OCI-M2 (cell line): Measurements from ENCODE around the gene KLK12.

ENCODE experiments used
- DNase-seq: peaks from one replicate; lab custom pipeline; 2025; ENCODE audit not compliant: unreplicated experiment; lab: John Stamatoyannopoulos, UW

KLK12 gene

GRCh38 chr19:51055866-51056265 is 21.1 kb upstream of the KLK12 start:
- DNase-seq: no peak

GRCh38 chr19:51047031-51047335 is 12.2 kb upstream of the KLK12 start:
- no peak for DNase-seq

- no peak for DNase-seq
These were observed 9.5 kb upstream of the KLK12 start for GRCh38 chr19:51044327-51044726.

- no peak for DNase-seq
These were observed 8.7 kb upstream of the KLK12 start for GRCh38 chr19:51043497-51043896.

- DNase-seq: no peak
These were observed 5.3 kb upstream of the KLK12 start for GRCh38 chr19:51040151-51040550.

GRCh38 chr19:51036519-51036918 is 1.7 kb upstream of the KLK12 start:
- no peak for DNase-seq

- DNase-seq: no peak
These were observed 2.9 kb downstream of the KLK12 start for GRCh38 chr19:51031880-51032225.

- DNase-seq: no peak
These were observed 3.5 kb downstream of the KLK12 start for GRCh38 chr19:51031220-51031879.

- DNase-seq: no peak
These were observed 4.2 kb downstream of the KLK12 start for GRCh38 chr19:51030631-51031030.

- DNase-seq: no peak
These were observed 5.1 kb downstream of the KLK12 start for GRCh38 chr19:51029718-51030117.

GRCh38 chr19:51027873-51028272 is 6.9 kb downstream of the KLK12 start:
- DNase-seq: no peak

- DNase-seq: no peak
These were observed 7.5 kb downstream of the KLK12 start for GRCh38 chr19:51027126-51027806.

GRCh38 chr19:51026554-51026831 is 8.3 kb downstream of the KLK12 start, which contains the start of gene KLK11:
Gene KLK11 (minus strand): TSS chr19:51026616. CDS start chr19:51025631, 985 bp downstream.
- no peak for DNase-seq

- DNase-seq: no peak
These were observed 8.8 kb downstream of the KLK12 start for GRCh38 chr19:51025809-51026553.

GRCh38 chr19:51025401-51025800 is 9.4 kb downstream of the KLK12 start:
- DNase-seq: no peak

- DNase-seq: no peak
These were observed 9.9 kb downstream of the KLK12 start for GRCh38 chr19:51024924-51025323.

GRCh38 chr19:51023946-51024345 is 10.9 kb downstream of the KLK12 start:
- no peak for DNase-seq

- DNase-seq: no peak
These were observed 12.3 kb downstream of the KLK12 start for GRCh38 chr19:51022526-51022925.

GRCh38 chr19:51020988-51021651 is 13.7 kb downstream of the KLK12 start:
- DNase-seq: peak; percentile 41

GRCh38 chr19:51019544-51019925 is 15.3 kb downstream of the KLK12 start, which contains the start of gene KLK10:
Gene KLK10 (minus strand): TSS chr19:51019709. CDS start chr19:51019130, 579 bp downstream.
- no peak for DNase-seq

- no peak for DNase-seq
These were observed 15.9 kb downstream of the KLK12 start for GRCh38 chr19:51018745-51019543.
